NCI-H1436 (cell line): ENCODE measurements around the gene UBE2D2.

ENCODE experiments used
- DNase-seq: peaks from one replicate; lab custom pipeline; 2025; lab: John Stamatoyannopoulos, UW

UBE2D2 gene

DNA sequence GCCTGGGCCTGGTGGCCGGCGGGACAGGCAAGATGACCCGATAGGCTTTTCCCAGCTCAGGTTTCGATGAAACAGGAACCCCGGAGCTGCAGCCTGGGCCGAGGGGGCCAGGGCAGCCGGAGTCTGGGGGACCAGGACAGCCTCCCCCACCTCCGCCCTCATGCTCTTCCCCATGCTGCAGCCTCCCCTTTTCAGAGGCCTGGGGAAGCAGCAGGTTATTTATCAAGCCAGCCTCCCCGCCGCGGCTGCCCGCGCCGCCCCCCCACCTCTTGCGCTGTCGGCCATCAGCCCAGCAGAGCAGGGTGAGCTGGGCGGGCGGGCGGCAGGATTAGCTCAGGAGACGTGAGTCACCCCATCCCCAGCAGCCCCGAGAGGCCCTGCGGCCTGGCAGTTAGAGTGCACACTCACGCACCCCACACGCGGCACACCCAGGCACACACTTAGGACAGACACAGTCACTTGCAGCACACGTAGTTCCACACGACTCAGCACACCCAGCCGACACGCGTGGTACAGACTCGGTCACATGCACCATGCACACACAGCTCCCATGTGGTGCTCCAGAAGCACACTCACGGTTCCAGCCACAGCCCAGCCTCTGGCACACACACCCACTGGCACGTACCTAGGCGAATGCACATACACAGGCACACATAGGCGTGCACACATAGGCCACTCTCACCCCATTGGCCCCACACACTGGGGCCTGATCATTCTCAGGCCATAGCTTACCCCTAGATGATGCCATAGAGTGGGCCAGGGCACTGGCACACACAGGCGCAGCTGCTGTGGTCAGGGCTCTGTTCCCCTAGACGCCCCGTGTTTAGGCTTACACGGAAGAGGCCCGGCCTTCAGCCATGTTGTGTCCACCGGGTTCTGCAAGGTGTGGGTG, 100.0 kb downstream of the UBE2D2 start:
- DNase-seq = no peak

DNA sequence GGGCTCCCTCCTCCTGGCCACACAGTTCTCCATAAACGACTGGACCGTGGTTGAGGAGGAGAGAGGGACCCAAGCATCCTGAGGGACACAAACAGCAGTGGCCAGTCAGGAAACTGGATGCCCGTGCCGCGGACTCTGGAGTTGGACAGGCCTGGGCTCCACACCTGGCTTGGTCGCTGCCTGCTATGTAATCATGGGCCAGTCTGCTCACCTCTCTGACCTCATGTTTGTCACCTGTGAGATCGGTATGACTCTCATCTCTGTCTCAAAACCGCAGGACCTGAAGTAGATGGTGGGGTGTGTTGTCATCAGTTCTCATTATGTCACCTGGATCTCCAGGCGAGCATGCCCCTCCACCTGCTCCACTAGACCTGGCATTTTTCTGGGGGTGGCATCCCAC, 101.5 kb downstream of the UBE2D2 start:
- DNase-seq = no peak

DNA sequence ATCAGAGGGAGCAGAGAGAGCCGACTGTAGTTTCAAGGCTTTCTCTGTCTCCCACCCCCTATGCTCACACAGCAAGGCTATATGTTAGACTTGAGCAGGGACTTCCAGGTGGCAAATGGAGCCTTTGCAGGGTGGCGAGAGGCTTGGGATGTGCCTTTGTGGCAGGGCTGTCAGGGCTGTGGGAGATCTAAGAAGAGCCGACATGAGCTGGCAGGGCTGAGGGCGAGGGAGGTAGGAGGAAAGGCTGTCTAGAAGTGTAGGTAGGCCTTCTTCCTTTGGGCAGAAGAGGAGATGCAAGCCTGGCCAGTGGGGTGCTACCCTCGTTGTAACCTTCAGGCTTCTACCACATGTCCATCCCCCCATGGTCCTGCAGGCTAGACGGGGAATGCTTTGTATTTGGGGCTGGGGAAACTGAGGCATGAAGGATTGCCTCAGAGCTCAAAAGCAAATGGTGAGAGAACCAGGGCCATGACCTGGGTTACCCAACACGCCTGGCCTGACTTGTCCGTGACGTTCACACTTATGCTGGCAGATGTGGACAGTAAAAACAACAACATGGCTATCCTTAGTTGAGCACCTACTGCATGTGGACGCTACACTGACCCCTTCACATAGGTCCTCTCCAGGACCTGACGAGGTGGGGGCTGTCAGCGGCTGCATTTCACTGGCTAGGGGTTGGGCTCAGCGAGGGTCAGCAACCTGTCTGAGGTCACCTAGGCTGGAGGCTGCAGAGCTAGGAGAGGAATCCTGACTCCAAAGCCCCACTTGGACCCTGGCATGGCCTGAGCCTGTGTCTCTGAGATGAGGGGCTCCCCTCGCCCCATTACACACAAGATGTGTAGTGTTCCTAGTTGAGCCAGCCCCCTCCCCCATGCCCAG, 102.3 kb downstream of the UBE2D2 start:
- no peak for DNase-seq

DNA sequence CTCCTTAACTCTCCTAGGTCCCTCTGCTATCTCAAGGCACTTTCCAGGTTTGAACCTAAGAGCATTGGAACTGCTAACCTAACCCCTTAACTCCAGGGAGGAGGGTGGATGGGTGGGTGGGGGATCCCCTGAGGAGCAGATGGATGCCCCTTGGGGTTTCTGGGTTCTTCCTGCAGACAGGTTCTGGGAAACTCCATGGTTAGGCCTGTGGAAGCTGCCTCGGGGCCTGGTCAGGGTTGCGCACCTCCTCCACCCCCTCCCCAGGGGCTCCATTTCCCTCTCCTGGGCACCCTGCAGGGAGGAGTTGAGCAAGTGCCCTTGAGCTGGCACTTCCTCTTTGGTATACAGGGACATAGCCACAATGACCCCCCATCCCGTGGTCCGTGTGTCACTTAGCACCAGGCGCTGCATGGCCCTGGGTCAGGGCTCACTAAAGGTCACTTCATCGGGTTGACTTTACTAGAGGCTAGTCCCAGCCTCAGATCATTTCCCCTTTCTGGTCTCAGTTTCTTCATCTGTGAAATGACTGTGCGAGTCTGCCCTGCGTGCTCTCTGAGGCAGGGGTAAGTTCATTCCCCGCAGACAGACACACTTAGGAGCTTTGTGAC, 103.1 kb downstream of the UBE2D2 start:
- DNase-seq = no peak

DNA sequence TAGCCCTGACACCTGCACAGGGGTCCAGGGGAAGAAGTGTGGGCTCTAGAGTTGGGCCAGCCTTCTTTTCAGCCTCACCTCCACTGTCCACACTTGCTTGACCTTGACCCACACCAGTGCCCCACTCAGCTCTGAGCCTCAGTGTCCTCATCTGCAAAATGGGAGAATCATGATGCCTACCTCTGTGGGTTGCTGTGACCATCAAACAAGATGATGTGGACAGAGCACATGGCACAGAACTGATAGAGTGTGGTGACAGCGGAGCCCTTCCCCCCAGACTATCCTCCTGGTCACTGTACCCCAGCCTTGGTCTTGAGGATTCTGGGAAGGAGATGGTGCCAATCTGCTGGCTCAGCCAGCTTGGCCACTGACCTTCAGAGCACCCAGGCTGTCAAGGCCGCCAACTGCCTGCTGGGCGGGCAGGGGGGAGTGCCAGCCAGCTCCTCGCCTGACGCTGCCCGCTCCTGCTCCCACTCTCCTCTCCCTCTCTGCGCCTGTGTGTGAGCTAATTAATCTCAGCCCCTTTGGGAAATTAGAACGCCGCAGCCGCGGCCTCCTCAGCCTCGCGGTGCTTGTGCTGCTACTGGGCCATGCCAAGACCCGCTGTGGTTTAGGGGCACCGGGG, 103.7 kb downstream of the UBE2D2 start:
- peak; percentile 64 for DNase-seq

DNA sequence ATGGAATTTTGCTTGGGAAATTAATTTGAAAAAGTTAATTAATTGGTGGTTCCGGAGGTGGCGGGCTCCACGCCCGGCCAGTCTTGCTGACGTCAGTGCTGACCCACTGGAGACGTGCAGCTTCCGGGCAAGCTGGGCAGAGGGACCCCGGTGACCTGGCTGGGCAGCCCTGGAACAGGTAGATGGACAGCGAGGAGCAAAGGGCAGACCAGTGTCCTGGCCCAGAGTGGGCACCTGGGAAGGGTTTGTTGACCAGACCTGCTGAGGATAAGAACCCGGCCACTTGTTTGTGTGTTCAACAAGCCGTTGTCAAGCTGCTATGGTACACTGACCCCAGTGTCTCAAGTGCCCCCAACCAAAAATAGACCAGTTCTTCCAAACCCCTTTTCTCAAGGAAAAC, 104.5 kb downstream of the UBE2D2 start:
- DNase-seq = no peak

DNA sequence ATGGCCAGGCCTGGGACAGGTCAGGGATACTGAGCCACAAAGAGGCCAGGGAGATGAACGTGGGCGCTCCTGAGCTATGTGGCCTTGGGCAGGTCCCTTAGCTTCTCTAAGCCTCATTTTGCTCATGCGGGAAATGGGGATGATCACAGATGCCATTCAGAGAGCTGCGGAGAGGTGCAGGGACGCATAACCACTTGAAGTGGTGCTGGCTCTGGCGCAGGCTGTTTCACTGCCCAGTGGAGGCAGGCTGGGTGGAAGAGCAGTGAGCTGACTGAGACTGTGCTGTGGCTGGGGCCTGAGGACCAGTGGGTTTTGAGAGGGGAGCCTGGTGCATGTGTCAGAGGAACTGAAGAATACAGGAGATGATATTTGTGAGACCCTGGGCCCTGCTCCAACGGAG, 105.4 kb downstream of the UBE2D2 start:
- DNase-seq = no peak

DNA sequence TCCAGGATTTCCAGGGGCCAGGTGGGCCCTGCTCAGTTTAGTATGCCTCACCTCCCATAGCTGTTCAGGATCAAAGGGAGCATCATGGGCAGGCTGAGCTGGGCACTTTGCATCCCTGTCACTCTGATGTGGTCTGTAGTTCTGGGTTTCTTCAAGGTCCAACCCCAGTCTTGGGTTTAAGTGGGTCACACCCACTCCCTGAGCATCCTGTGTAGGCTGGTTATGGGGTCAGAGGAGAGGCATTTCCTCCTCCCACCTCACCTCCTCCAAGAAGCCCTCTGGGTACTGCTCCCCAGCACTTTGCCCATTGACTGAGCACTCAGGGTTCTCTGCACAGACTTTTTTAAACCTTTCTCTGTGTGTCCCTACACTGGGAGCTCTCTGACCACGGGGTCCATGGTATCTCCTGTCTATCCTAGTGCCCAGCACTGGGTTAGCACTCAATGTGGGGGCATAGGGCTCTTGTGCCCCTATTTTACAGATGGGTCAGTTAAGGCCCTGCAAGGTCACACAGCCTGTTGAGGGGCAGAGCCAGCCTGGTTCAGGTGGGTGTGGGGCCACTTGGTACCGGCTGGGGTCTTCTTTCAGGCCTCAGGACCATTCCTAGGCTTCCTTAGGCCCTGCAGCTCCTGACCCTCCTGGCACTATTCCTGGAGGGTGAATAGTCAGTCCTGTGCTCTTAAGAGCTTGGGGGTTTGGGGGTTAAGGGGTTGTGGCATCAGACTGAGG, 106.0 kb downstream of the UBE2D2 start:
- no peak for DNase-seq

DNA sequence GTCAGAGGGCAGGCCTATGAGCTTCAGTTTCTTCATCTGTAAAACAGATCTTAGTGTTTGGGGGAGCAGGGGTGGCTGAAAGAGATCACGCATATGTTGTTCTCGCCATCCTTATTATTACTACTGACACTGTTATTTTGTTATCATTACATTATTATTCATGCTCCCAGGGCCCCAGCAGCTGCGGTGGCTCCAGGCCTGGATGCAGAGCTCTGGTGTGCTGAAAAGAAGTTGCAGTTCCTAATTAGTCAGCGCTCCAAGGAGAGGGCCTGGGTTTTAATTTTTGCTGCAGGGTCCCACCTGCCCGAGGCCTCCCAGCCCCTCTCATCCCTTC, 106.6 kb downstream of the UBE2D2 start:
- DNase-seq = no peak

DNA sequence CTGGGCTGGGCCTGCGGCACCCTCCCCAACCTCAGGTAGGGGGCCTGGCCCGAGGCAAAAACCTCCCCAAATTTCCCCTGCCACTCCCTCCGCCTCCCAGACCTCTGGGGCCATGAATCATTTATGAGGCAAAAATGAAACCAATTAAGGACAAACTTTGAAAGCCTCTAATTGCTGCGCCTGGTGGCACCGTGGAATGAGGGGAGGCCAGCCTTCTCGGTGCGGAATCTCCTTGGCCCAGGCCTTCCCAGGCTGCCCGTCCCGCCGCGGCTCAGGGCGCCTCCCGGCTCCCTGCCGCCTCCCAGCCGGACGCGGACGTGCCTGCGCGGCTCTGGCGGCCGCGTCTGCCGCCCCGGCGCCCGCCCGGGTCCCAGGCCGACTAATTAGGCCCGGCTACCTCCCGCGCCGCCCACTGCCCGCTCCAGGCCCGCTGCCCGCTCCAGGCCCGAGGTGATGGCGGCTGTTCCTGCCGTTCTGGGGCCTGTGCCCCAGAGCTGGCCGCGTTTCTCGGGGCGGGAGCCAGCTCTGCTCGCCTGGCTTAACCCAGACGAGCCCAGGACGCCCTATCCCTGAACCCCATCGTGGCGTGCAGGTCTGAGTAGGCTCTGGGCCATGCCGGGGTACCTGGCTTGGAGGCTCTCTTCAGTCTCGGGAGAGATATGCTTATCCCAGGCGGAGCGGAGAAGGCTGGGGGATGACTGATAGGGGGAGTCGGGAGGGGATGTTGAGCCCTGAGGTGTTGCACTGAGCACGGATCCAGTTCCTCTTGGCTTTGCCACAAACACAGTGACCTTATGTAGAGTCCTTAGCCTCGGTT, 107.1 kb downstream of the UBE2D2 start:
- DNase-seq = no peak

DNA sequence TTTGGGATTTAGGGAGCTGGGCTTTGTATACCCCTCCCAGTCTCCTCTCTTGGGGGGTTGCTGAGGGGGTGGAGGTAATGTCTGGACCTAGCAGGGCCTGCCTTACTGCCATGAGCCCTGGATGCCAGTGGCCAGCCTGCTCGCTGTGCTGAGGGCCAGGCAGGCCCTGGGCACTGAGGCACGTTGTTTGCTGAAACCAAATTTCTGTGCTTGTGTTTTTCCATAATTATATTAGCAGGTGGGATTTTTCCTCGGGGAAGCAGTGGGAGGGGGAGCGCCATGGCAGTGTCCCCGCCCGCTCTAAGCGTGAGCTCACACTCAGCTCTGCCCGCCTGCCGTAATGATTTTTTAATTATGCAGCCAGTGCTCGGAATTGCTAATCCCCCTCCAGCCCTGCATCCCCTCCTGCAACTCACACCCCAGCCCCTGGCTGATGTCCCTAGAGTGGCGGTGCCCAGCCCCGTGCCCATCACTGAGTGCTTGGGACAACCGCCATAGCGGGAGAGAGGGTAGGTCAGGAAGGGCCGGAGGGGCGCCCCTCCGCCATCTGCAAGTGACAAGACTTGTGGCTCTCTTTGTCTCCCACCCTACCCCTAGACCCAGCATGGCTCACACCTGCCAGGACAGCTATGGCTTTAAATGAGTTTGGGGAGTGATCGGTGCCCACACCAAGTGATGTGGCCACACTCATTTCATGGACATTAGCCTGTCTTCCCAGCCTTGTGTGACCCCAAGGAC, 108.0 kb downstream of the UBE2D2 start:
- no peak for DNase-seq

DNA sequence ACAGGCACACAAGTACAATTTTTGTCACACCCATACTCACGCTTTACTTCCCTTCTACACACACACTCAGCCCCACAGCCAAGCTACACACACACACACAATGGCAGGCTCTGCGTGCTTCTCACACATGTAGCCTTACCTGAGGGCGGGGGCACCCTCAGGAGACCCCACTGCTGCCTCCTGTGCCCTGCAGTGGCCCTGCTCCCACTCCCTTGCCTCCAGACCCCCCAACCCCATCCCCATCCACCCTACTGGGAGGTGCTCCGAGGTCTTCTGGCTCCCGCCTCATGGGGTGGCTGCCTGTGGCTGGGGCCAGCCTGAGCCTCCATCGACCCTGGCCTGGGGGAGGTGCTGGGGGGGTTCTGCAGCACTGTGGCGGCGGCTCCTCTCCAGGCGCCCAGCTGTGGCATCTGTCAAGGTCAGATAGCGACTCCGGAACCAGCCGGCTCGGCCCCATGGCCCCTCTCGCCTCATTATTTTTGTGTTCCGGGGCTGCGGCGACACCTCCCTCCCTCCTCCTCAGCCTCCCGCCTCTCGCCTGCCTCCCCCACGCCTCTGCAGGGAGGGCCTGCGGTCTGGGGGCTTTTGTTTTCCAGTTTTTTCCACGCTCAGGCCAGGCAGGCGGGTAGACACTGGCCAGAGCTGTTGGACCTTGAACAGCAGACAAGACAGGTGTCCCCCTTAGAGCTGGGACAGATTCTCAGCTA, 108.7 kb downstream of the UBE2D2 start:
- no peak for DNase-seq

DNA sequence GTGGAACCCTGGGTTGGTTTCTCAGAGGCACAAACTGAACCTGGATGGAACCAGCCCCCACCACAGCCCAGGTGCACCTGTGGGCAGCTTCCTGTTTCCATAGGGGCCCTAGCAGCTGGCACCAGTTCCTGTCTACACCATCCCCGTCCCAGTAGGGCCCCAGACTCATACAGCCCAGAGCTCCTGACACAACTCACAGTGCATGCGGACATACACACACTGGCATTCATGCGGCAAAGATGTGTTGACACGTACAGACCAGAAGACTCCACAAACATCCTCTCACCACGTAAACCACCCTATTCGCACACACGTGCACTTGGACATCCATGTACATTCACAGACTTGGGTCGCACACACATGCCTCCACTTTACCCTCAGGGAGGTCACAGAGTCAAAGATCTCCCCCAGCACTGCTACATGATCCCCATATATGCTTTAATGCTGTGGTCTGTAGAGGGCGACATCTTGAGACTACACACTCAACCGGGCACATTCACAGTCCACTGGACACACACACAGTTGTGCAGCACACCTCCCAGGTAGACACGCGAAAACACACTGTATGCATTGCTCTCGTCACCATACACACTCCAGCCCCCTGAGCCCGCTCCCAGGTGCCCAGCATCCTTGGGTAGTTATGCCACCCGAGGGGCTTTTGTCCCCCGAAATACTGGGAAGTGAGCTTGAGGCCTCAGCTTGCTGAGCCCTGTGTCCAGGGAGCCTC, 109.4 kb downstream of the UBE2D2 start:
- DNase-seq = no peak

DNA sequence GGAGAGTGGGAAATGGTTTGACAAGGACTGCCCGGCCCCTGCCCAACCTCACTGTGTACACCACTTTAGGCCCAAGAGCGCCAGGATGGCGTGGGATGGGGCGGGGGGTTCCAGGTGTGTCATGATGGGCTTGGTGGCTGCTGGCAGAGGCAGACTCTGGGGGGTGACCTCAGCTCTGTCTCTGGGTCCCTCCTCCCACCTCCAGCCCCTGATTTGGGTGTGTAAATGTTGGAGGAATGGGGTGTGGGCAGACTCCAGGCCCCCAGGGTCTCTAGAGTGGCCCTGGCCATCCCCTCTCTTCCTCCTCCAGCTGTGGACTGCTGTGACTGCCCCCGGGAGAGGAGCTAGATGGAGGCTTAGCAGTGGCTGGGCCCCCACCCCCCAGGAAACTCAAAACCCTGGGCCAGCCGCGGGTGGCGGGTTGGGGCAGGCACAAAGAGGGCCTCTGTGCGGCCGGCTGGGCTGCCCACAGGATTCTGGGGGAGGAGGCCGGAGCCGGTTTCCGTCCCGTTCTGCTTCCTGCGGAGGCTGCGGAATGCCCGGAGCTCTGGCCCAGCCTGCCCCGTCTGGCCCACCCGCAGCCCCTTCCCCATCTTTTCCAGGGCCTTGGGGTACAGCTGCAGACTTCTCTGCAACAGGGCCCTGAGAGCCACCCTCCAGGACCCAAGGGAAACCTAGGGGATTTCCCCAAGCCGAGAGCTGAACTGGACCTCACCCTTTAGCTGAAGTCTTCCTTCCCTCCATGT, 110.1 kb downstream of the UBE2D2 start:
- DNase-seq = no peak

DNA sequence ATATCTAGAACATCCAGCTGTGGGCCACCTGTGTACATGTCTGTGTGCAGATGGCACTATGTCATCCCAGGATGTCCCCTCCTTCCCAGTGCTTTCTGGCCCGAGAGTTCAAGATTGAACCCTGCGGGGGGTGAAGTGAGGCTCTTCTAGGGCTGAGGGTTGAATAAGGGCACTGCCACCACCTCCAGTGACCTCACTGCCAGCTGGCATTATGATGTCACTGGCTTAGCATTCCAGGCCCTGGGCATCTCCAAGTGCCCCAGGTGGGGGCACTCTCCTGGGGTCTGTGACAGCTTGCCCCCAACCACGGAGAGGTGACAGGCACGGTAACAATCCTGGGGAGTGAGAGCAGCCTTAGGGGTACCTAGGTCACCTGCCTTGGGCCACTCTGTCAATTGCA, 114.1 kb downstream of the UBE2D2 start:
- DNase-seq = no peak

DNA sequence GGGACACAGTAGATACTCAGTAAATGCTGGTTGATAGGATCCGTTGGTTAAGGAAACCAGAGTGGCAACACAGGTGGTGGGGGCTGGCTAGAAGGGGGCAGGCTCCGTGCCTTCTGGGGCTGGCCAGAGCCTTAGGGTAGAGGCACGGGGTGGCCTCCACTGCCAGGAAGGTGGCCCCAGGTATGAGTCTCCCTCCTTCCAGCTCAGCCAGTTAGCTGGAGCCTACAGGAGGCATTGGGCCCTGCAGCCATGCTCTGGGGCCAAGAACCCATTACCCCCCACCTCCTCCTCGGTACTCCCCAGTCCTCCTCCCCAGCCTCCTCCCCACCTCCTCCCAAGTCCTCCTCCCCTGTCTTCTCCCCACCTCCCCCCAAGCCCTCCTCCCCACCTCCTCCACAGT, 114.7 kb downstream of the UBE2D2 start:
- DNase-seq = no peak

DNA sequence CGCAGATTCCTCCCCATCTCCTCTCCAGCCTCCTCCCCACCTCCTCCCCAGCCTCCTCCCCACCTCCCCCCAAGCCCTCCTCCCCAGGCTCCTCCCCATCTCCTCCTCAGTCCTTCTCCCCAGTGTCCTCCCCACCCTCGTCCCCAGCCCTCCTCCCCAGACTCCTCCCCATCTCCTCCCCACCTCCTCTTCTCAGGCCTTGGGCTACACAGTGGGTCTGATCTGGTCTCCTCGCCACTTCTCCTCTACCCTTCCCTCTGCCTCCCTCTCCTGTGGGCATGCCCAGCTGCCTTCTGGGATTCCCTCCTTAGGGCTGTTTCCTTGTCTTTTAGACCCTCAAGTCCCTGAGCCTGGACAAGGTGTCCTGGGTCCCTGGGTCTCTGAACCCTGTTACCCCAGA, 115.3 kb downstream of the UBE2D2 start:
- DNase-seq = no peak
